ENCODE results near the gene PEMT. TPM values are rescaled to one million over a fixed set of nuclear protein-coding genes. Genes with fewer than 3 reads are reported as not detected.

PEMT gene
- total and polyA plus RNA-seq, 2 experiments from 2014 or later = 54.8 to 55.2 TPM

DNA sequence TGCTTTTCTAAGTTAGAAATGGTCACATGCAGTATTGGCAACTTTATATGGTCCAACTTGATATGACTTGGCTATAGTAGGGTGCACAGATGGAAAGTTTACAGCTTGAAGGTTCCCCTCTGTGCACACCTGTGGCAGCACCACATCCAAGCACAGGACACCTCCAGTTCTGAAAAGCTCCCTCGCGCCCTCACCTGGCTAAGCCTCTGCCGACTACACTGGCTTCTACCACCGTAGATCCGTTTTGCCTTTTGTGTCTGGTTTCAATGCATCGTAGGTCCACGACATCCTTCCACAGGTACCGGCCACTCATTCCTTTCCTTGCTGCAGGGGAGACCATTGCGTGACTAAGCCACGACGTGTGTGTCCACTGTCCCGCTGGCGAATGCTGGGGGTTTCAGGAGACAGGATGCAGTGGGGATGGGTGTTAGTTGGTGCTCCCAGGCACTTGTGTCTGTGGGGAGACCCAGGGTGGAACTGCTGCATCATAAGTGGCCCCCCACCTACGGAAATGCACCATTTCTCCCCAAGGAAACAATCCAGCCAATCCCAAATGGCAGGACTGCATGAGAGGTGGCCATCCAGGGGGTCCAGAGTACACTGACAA lies 90.4 kb downstream of the PEMT start:
- Histone ChIP-seq H4K20me1 (replicated peaks; ENCODE audit: insufficient read depth) (no peaks in the 10 kb centered on the region; the same call in 1 of the 2 replicates), H3F3A (replicated peaks; ENCODE audit: low read depth) (no peaks in the 10 kb centered on the region), H3K36me3 (ENCODE audit: insufficient read depth) (no peaks in the 10 kb centered on the region), H3K4me3 (no peak overlapping the region), H3K9me2 (ENCODE audit: insufficient read depth) (no peaks in the 10 kb centered on the region), H3K27me3 (ENCODE audit: insufficient read depth) (peaks cover under 1% of the 10 kb centered on the region), H2AFZ (no peak overlapping the region), H3K4me2 (no peak overlapping the region), H3K4me1 (ENCODE audit: insufficient read depth) (peaks cover 5% of the 10 kb centered on the region; the same call in 1 of the 2 replicates), H3K27ac (ENCODE audit: low read depth) (no peak overlapping the region), H3K79me2 (replicated peaks; ENCODE audit: insufficient read depth) (no peaks in the 10 kb centered on the region)
- Mint-ChIP-seq H3K27me3 (ENCODE audit: insufficient read depth, low read depth, poor library complexity) (peaks cover 15% of the 10 kb centered on the region), H3K4me3 (no peak overlapping the region), H3K4me1 (peaks cover 10% of the 10 kb centered on the region), H3K27ac (no peak overlapping the region), H3K36me3 (ENCODE audit: low read depth) (no peaks in the 10 kb centered on the region; the same call in 2 of the 3 replicates), H3K9me3 (no peaks in the 10 kb centered on the region)
- DNase-seq (ENCODE audit: low spot score) (no peak), ATAC-seq (no peak)
- TF ChIP-seq JUNB (IDR thresholded peaks at IDR 0.05; ENCODE audit: unreplicated experiment) (no peak), ZNF114 (CRISPR knock-in tag; IDR thresholded peaks at IDR 0.05) (no peak), ETS1 (IDR thresholded peaks at IDR 0.05) (no peak), STAT1 (IDR thresholded peaks at IDR 0.05; ENCODE audit: unreplicated experiment) (no peak), ZNF331 (CRISPR knock-in tag; IDR thresholded peaks at IDR 0.05; ENCODE audit: low read depth) (no peak)
- TF ChIP-seq, protein P1, sequence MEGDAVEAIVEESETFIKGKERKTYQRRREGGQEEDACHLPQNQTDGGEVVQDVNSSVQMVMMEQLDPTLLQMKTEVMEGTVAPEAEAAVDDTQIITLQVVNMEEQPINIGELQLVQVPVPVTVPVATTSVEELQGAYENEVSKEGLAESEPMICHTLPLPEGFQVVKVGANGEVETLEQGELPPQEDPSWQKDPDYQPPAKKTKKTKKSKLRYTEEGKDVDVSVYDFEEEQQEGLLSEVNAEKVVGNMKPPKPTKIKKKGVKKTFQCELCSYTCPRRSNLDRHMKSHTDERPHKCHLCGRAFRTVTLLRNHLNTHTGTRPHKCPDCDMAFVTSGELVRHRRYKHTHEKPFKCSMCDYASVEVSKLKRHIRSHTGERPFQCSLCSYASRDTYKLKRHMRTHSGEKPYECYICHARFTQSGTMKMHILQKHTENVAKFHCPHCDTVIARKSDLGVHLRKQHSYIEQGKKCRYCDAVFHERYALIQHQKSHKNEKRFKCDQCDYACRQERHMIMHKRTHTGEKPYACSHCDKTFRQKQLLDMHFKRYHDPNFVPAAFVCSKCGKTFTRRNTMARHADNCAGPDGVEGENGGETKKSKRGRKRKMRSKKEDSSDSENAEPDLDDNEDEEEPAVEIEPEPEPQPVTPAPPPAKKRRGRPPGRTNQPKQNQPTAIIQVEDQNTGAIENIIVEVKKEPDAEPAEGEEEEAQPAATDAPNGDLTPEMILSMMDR (conservative IDR thresholded peaks at IDR 0.05; ENCODE audit: low read depth in 2 of 2) = peak; percentile 17 to 56; a peak in 2 of 4 replicates

DNA sequence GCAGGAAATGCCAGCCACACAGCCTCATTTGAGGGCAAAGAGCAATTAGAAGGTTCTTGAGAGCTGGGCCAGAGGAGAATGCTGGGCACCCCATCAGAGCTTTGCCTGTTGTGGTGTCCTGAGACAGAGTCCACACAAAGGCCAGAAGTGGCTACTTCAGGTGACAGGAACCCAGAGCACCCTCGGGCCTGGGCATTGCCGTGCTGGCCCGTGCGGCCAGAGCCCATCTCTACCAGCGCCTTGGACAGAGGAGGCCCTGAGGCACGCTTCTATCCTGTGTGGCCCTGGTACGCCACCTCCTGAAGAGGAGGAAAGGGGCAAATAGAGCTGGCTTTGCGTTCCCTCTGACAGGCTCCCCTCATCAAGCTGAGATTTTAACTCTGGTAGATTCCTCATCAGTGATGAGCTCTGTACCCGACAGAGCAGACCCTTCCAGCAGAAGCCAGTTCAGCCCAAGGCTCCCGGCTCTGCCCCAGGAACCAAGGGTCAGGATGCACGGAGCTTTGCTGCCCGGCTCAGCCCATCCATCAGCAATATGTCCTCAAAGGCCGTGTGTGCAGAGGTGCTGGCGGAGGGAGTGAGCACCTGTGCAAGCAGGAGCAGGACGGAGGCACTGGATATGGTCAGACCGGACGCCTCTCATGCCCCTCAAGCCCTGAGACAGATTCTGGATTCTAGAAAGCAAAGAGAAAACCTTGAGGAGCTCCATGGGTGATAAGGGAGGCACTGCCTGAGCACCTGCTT lies 91.9 kb downstream of the PEMT start:
- H3K9me2 ChIP-seq (ENCODE audit: insufficient read depth) = no peaks in the 10 kb centered on the region
- H3K4me1 ChIP-seq (ENCODE audit: insufficient read depth) = peaks cover 6% of the 10 kb centered on the region
- no peaks in the 10 kb centered on the region for H3K9me3 Mint-ChIP-seq
- no peak overlapping the region for H3K27ac Mint-ChIP-seq
- ATAC-seq = no peak
- peaks cover 16% of the 10 kb centered on the region for H3K27me3 ChIP-seq (ENCODE audit: insufficient read depth)
- peaks cover 29% of the 10 kb centered on the region for H3K27me3 Mint-ChIP-seq (ENCODE audit: insufficient read depth, low read depth, poor library complexity)
- no peak for DNase-seq (ENCODE audit: low spot score)
- H3K4me3 Mint-ChIP-seq = no peak overlapping the region
- no peak overlapping the region for H2AFZ ChIP-seq
- no peaks in the 10 kb centered on the region for H3F3A ChIP-seq (replicated peaks; ENCODE audit: low read depth)
- H4K20me1 ChIP-seq (replicated peaks; ENCODE audit: insufficient read depth) = peaks cover under 1% of the 10 kb centered on the region; the same call in 1 of the 2 replicates
- no peaks in the 10 kb centered on the region; the same call in 2 of the 3 replicates for H3K36me3 Mint-ChIP-seq (ENCODE audit: low read depth)
- no peaks in the 10 kb centered on the region for H3K36me3 ChIP-seq (ENCODE audit: insufficient read depth)
- no peaks in the 10 kb centered on the region for H3K79me2 ChIP-seq (replicated peaks; ENCODE audit: insufficient read depth)
- H3K4me3 ChIP-seq = no peak overlapping the region
- peaks cover 17% of the 10 kb centered on the region for H3K4me1 Mint-ChIP-seq
- H3K27ac ChIP-seq (ENCODE audit: low read depth) = no peak overlapping the region
- no peak overlapping the region for H3K4me2 ChIP-seq
- TF ChIP-seq STAT1 (IDR thresholded peaks at IDR 0.05; ENCODE audit: unreplicated experiment) (no peak), NANOG (IDR thresholded peaks at IDR 0.05; ENCODE audit: borderline replicate concordance) (no peak), ETS1 (IDR thresholded peaks at IDR 0.05) (no peak), ZNF114 (CRISPR knock-in tag; IDR thresholded peaks at IDR 0.05) (no peak), ZNF331 (CRISPR knock-in tag; IDR thresholded peaks at IDR 0.05; ENCODE audit: low read depth) (no peak), EZH2 (IDR thresholded peaks at IDR 0.05; ENCODE audit: low read depth, unreplicated experiment) (no peak), POLR2AphosphoS5 (IDR thresholded peaks at IDR 0.05; ENCODE audit: low read depth) (no peak)
- TF ChIP-seq, protein P2, sequence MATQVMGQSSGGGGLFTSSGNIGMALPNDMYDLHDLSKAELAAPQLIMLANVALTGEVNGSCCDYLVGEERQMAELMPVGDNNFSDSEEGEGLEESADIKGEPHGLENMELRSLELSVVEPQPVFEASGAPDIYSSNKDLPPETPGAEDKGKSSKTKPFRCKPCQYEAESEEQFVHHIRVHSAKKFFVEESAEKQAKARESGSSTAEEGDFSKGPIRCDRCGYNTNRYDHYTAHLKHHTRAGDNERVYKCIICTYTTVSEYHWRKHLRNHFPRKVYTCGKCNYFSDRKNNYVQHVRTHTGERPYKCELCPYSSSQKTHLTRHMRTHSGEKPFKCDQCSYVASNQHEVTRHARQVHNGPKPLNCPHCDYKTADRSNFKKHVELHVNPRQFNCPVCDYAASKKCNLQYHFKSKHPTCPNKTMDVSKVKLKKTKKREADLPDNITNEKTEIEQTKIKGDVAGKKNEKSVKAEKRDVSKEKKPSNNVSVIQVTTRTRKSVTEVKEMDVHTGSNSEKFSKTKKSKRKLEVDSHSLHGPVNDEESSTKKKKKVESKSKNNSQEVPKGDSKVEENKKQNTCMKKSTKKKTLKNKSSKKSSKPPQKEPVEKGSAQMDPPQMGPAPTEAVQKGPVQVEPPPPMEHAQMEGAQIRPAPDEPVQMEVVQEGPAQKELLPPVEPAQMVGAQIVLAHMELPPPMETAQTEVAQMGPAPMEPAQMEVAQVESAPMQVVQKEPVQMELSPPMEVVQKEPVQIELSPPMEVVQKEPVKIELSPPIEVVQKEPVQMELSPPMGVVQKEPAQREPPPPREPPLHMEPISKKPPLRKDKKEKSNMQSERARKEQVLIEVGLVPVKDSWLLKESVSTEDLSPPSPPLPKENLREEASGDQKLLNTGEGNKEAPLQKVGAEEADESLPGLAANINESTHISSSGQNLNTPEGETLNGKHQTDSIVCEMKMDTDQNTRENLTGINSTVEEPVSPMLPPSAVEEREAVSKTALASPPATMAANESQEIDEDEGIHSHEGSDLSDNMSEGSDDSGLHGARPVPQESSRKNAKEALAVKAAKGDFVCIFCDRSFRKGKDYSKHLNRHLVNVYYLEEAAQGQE (IDR thresholded peaks at IDR 0.05; ENCODE audit: unreplicated experiment) = no peak
